B cell (primary cell): ENCODE results near the gene COPS8. TPM values are rescaled to one million over a fixed set of nuclear protein-coding genes. Genes with fewer than 3 reads are reported as not detected.

ENCODE experiments used
- ATAC-seq: fragments of 200-7000 bp; cut with Tn5 transposase; one replicate; pipeline ENCODE4 v1.10.0; 2021; ENCODE audit warnings: low read depth, mild to moderate bottlenecking, moderate number of reproducible peaks, moderate library complexity
- CTCF ChIA-PET: fragments of 350-600 bp; sonication (Branson Sonifier 250); formaldehyde crosslinking; loops from one replicate; lab custom pipeline; 2021; ENCODE audit warnings: antibody characterized with exemption, inconsistent platforms; lab: Charles Lee
- POLR2A ChIA-PET: fragments of 350-600 bp; sonication (Branson Sonifier 250); formaldehyde crosslinking; loops from one replicate; lab custom pipeline; 2021; ENCODE audit warnings: antibody characterized with exemption; lab: Charles Lee
- DNase-seq: peaks from one replicate; pipeline ENCODE4 v3.0.0; 2013
- H2AFZ ChIP-seq: 2 replicates; pipeline ENCODE4 v1.6.1; 2012; ENCODE audit warnings: mild to moderate bottlenecking, low read depth, low read length; ENCODE audit not compliant: insufficient read depth, poor library complexity, severe bottlenecking
- H3K27ac ChIP-seq, 2 donors: 1 replicate in 1 of 2; 2 replicates in 1 of 2; pipeline ENCODE4 v1.5.1; 2012 to 2013; ENCODE audit warnings: low read length in 2 of 2, mild to moderate bottlenecking in 2 of 2, moderate library complexity in 1 of 2
- H3K27me3 ChIP-seq, 4 experiments: fragments of 200-600 bp in 1 of 4; sonication (generic) in 1 of 4; replicated peaks in 1 of 4; 1 replicate in 2 of 4; 2 replicates in 2 of 4; pipeline versions ENCODE4 v1.6.1 to v1.7.0; 2013 to 2016; ENCODE audit warnings: low read length in 3 of 4, mild to moderate bottlenecking in 2 of 4, mixed read lengths in 1 of 4, moderate library complexity in 1 of 4; ENCODE audit not compliant: insufficient read depth in 4 of 4, control insufficient read depth in 3 of 4; ENCODE audit errors: control extremely low read depth in 1 of 4
- H3K36me3 ChIP-seq, 2 experiments: replicated peaks in 1 of 2; 1 replicate in 1 of 2; 2 replicates in 1 of 2; pipeline versions ENCODE4 v1.6.1 to v1.7.1; 2013; ENCODE audit warnings: low read length in 1 of 2; ENCODE audit not compliant: insufficient read depth in 2 of 2, control insufficient read depth in 1 of 2; ENCODE audit errors: control extremely low read depth in 1 of 2, extremely low read depth in 1 of 2
- H3K4me1 ChIP-seq, 2 donors: fragments of 200-600 bp in 1 of 2; sonication (generic) in 1 of 2; 1 replicate in 1 of 2; 2 replicates in 1 of 2; pipeline versions ENCODE4 v1.5.1 to v1.6.1; 2013 to 2017; ENCODE audit warnings: low read length in 2 of 2; ENCODE audit not compliant: control insufficient read depth in 2 of 2, insufficient read depth in 2 of 2
- H3K4me2 ChIP-seq: replicated peaks from 2 replicates; pipeline ENCODE3; 2012; ENCODE audit warnings: mild to moderate bottlenecking, low read depth, low read length; ENCODE audit not compliant: poor library complexity, severe bottlenecking
- H3K4me3 ChIP-seq, 5 experiments: fragments of 200-600 bp in 1 of 5; sonication (generic) in 1 of 5; 1 replicate in 3 of 5; 2 replicates in 2 of 5; pipeline versions ENCODE4 v1.5.1 to v1.7.0; 2011 to 2016; ENCODE audit warnings: low read length in 4 of 5, mild to moderate bottlenecking in 4 of 5, low read depth in 2 of 5, control low read depth in 1 of 5, moderate library complexity in 1 of 5; ENCODE audit not compliant: insufficient read depth in 1 of 5; ENCODE audit errors: control extremely low read depth in 1 of 5, extremely low read depth in 1 of 5
- H3K79me2 ChIP-seq: fragments of 200-600 bp; sonication (generic); one replicate; pipeline ENCODE4 v1.6.0; 2016; ENCODE audit warnings: low read length; ENCODE audit not compliant: control insufficient read depth, insufficient read depth
- H3K9ac ChIP-seq: fragments of 200-600 bp; sonication (generic); 2 replicates; pipeline ENCODE4 v1.6.1; 2017; ENCODE audit warnings: mild to moderate bottlenecking, low read length, moderate library complexity
- H3K9me3 ChIP-seq, 3 donors: one replicate each; pipeline versions ENCODE4 v1.6.1 to v1.7.1; 2013; ENCODE audit warnings: low read length in 2 of 3; ENCODE audit not compliant: control insufficient read depth in 2 of 3, insufficient read depth in 1 of 3; ENCODE audit errors: control extremely low read depth in 1 of 3
- H4K20me1 ChIP-seq: 2 replicates; pipeline ENCODE4 v1.6.0; 2012; ENCODE audit warnings: mild to moderate bottlenecking, low read length; ENCODE audit not compliant: insufficient read depth, control insufficient read depth, poor library complexity, severe bottlenecking
- H3K27ac Mint-ChIP-seq: one replicate; pipeline ENCODE4 v1.8.0; 2021; ENCODE audit warnings: mixed read lengths
- H3K27me3 Mint-ChIP-seq: one replicate; pipeline ENCODE4 v1.8.0; 2021; ENCODE audit warnings: mixed read lengths
- H3K4me1 Mint-ChIP-seq: one replicate; pipeline ENCODE4 v1.8.0; 2021; ENCODE audit warnings: mixed read lengths
- H3K4me3 Mint-ChIP-seq: one replicate; pipeline ENCODE4 v1.8.0; 2021; ENCODE audit warnings: mixed read lengths
- H3K9me3 Mint-ChIP-seq: one replicate; pipeline ENCODE4 v1.8.0; 2022; ENCODE audit warnings: mixed read lengths; ENCODE audit not compliant: insufficient read depth
- CTCF ChIP-seq: fragments of 200-600 bp; IDR thresholded peaks from one replicate; pipeline ENCODE4 v1.8.0; 2022; ENCODE audit warnings: antibody characterized with exemption, mild to moderate bottlenecking
- EZH2 ChIP-seq: IDR thresholded peaks from 2 replicates; pipeline ENCODE4 v1.6.1; 2012; ENCODE audit warnings: borderline replicate concordance, low read depth, mild to moderate bottlenecking, moderate library complexity, low read length; ENCODE audit not compliant: insufficient read depth, poor library complexity, severe bottlenecking
- WGBS: methylation state at CpG from one replicate; pipeline ENCODE4 v1.1.5; 2013; ENCODE audit warnings: missing lambda C conversion rate; ENCODE audit not compliant: insufficient coverage; 5-methylcytosine and 5-hydroxymethylcytosine counted together
- intact Hi-C: fragments of 100-400 bp; cut with micrococcal nuclease; formaldehyde crosslinking; loops from one replicate; pipeline ENCODE4 v1.10.0; 2022
- polyA plus RNA-seq: library from polyadenylated mRNA; depleted of rRNA; stranded (reverse); fragments of >200 nt; gene quantifications from 2 replicates; pipeline ENCODE4 v1.2.3, GENCODE V29; 2012
- total RNA-seq, 2 donors: library from RNA; stranded (reverse); fragments of 120-200 nt in 1 of 2; gene quantifications; 1 replicate in 1 of 2; 2 replicates in 1 of 2; pipeline versions ENCODE4 v1.2.3 to v1.2.4, GENCODE V29; 2013 to 2022

The COPS8 gene
- total and polyA plus RNA-seq, 2 donors (not counting 1 experiment from before 2014, with no cell fraction given) = 21.7 to 34.2 TPM

- WGBS = no CpG with 5 or more reads among the region's 1 CpG
- H3K79me2 ChIP-seq = no peaks in the 10 kb centered on the region
Measured at GRCh38 chr2:237042101-237042500, 43.6 kb upstream of the COPS8 start.

GRCh38 chr2:237043866-237044265, 41.8 kb upstream of the COPS8 start:
- Histone ChIP-seq H3K79me2 (no peaks in the 10 kb centered on the region), H3K9me3 (peaks cover 0 to 9% (median 1%) of the 10 kb centered on the region in 3 donors), H3K27me3 (peaks cover 0 to 5% (median 0%) of the 10 kb centered on the region in 4 experiments), H3K27ac (no peak overlapping the region), H4K20me1 (no peaks in the 10 kb centered on the region), H3K4me1 (no peaks in the 10 kb centered on the region), H3K9ac (no peak overlapping the region), H2AFZ (no peak overlapping the region), H3K36me3 (no peaks in the 10 kb centered on the region), H3K4me3 (no peak overlapping the region), H3K4me2 (no peak overlapping the region)
- no CpG with 5 or more reads among the region's 5 CpGs for WGBS
- ChIA-PET POLR2A (no interaction called here), CTCF (no interaction called here)
- TF ChIP-seq EZH2 = no peak
- TF ChIP-seq CTCF = no peak
- Mint-ChIP-seq H3K9me3 (peaks cover 3% of the 10 kb centered on the region), H3K27ac (no peak overlapping the region), H3K27me3 (peaks cover 20% of the 10 kb centered on the region), H3K4me1 (no peaks in the 10 kb centered on the region), H3K4me3 (no peak overlapping the region)
- intact Hi-C loops = no loop called here
- DNase-seq (no peak), ATAC-seq (no peak)

More at GRCh38 chr2:237042101-237042500, 43.6 kb upstream of the COPS8 start:
- no peak overlapping the region for H3K27ac Mint-ChIP-seq
- no peaks in the 10 kb centered on the region for H3K4me1 Mint-ChIP-seq
- no peaks in the 10 kb centered on the region for H3K9me3 Mint-ChIP-seq
- Histone ChIP-seq H3K4me3 (no peak overlapping the region), H3K4me2 (no peak overlapping the region), H3K27me3 (peaks cover 0 to 5% (median 0%) of the 10 kb centered on the region in 4 experiments), H3K9ac (no peak overlapping the region), H4K20me1 (no peaks in the 10 kb centered on the region), H3K4me1 (no peaks in the 10 kb centered on the region), H3K9me3 (no peaks in the 10 kb centered on the region), H3K27ac (no peak overlapping the region), H3K36me3 (no peaks in the 10 kb centered on the region), H2AFZ (no peak overlapping the region)
- no peak for TF ChIP-seq EZH2
- TF ChIP-seq CTCF = no peak
- DNase-seq (no peak), ATAC-seq (no peak)
- intact Hi-C loops = no loop called here
- H3K27me3 Mint-ChIP-seq = peaks cover 20% of the 10 kb centered on the region
- no peak overlapping the region for H3K4me3 Mint-ChIP-seq
- POLR2A ChIA-PET = no interaction called here
- CTCF ChIA-PET = no interaction called here
